ENCODE results near the gene RUVBL1.
A peak's percentile ranks its signal among the peaks of the same experiment; 100 is the strongest.

Gene RUVBL1

GRCh38 chr3:128064962-128065361, 58.6 kb downstream of the RUVBL1 start:
- DNase-seq = no peak

GRCh38 chr3:128063865-128064264, 59.7 kb downstream of the RUVBL1 start:
- DNase-seq = no peak

GRCh38 chr3:128062033-128062745, 61.4 kb downstream of the RUVBL1 start:
- no peak for DNase-seq

GRCh38 chr3:128060473-128061381, 62.9 kb downstream of the RUVBL1 start:
- DNase-seq = no peak

- DNase-seq = no peak
These were observed 67.4 kb downstream of the RUVBL1 start for GRCh38 chr3:128056258-128056657.

GRCh38 chr3:128054367-128054766, 69.2 kb downstream of the RUVBL1 start:
- no peak for DNase-seq

GRCh38 chr3:128053614-128054013, 70.0 kb downstream of the RUVBL1 start:
- no peak for DNase-seq

- no peak for DNase-seq
These were observed 70.8 kb downstream of the RUVBL1 start for GRCh38 chr3:128052595-128053351.

GRCh38 chr3:128051837-128052594, 71.6 kb downstream of the RUVBL1 start, which contains the start of gene SEC61A1:
Gene SEC61A1 (plus strand): TSS chr3:128052437. CDS start chr3:128052553, 116 bp downstream.
- peak; percentile 97 for DNase-seq

- peak; percentile 72 for DNase-seq
These were observed 72.2 kb downstream of the RUVBL1 start for GRCh38 chr3:128051459-128051836.

GRCh38 chr3:128050597-128050996, 73.0 kb downstream of the RUVBL1 start:
- no peak for DNase-seq

- no peak for DNase-seq
These were observed 82.3 kb downstream of the RUVBL1 start for GRCh38 chr3:128041344-128041743.

- DNase-seq = no peak
These were observed 83.0 kb downstream of the RUVBL1 start for GRCh38 chr3:128040660-128041059.

- DNase-seq = no peak
These were observed 83.6 kb downstream of the RUVBL1 start for GRCh38 chr3:128040041-128040440.

- no peak for DNase-seq
These were observed 87.5 kb downstream of the RUVBL1 start for GRCh38 chr3:128036119-128036518.

- DNase-seq = no peak
These were observed 90.5 kb downstream of the RUVBL1 start for GRCh38 chr3:128033102-128033501.

All from islet precursor cell (in vitro differentiated cells).